Mammary epithelial cell (primary cell): ENCODE results near the gene NAPB.

Experiments
- CTCF ChIP-seq, 2 donors: IDR thresholded peaks in 1 of 2; conservative IDR thresholded peaks in 1 of 2; 2 replicates each; pipeline ENCODE4 v1.5.1; 2011 to 2012; ENCODE audit warnings: inconsistent platforms in 2 of 2, low read length in 2 of 2, mild to moderate bottlenecking in 2 of 2, control low read depth in 1 of 2, low read depth in 1 of 2; ENCODE audit not compliant: insufficient read depth in 1 of 2; ENCODE audit errors: extremely low read depth in 1 of 2
- EZH2 ChIP-seq: IDR thresholded peaks from 2 replicates; pipeline ENCODE4 v1.6.1; 2012; ENCODE audit warnings: low read length, inconsistent platforms, borderline replicate concordance

GRCh38 chr20:23397961-23398360 lies 23.3 kb downstream of the NAPB start:
- no peak for TF ChIP-seq CTCF (conservative IDR thresholded peaks at IDR 0.05 in 1 of 2, IDR thresholded peaks at IDR 0.05 in 1 of 2; ENCODE audit: extremely low read depth in 1 of 2, insufficient read depth in 1 of 2, low read depth in 1 of 2, low read length in 2 of 2)
- no peak for TF ChIP-seq EZH2
